SK-N-SH (cell line): ENCODE measurements around the gene ZBTB47. TPM values are rescaled to one million over a fixed set of nuclear protein-coding genes. Genes with fewer than 3 reads are reported as not detected.

Experiments
- CTCF ChIA-PET: fragments of 300-600, 350-600 bp; formaldehyde crosslinking; extraction: SDS; loops from one replicate; lab custom pipeline; 2021; lab: Yijun Ruan, JAX
- POLR2A ChIA-PET: fragments of 350-600 bp; sonication (Branson Sonifier 250); formaldehyde crosslinking; extraction: SDS; loops from one replicate; lab custom pipeline; 2020; ENCODE audit warnings: antibody characterized with exemption, inconsistent platforms; lab: Yijun Ruan, JAX
- DNase-seq: peaks from one replicate; pipeline ENCODE4 v3.0.0; 2012
- H2AFZ ChIP-seq: fragments of 200-600 bp; sonication (generic); 2 replicates; pipeline ENCODE4 v1.8.1; 2016; ENCODE audit warnings: antibody characterized with exemption, mild to moderate bottlenecking, low read depth
- H3F3A ChIP-seq: fragments of 200-600 bp; sonication (generic); replicated peaks from 2 replicates; pipeline ENCODE3; 2016; ENCODE audit warnings: antibody characterized with exemption, mild to moderate bottlenecking; ENCODE audit not compliant: insufficient read depth
- H3K27ac ChIP-seq, 2 experiments: fragments of 200-500 bp in 1 of 2; fragments of 200-600 bp in 1 of 2; sonication (Bioruptor generic) in 1 of 2; sonication (generic), shearing (Covaris generic) in 1 of 2; 2 replicates each; pipeline versions ENCODE4 v1.5.1 to v1.6.1; 2014 to 2016; ENCODE audit warnings: low read depth in 2 of 2, inconsistent platforms in 1 of 2, low read length in 1 of 2, mild to moderate bottlenecking in 1 of 2, mixed read lengths in 1 of 2
- H3K27me3 ChIP-seq: fragments of 200-600 bp; sonication (generic), shearing (Covaris generic); 2 replicates; pipeline ENCODE4 v1.6.1; 2016; ENCODE audit warnings: mixed run types; ENCODE audit not compliant: insufficient read depth
- H3K36me3 ChIP-seq, 2 experiments: fragments of 200-500 bp in 1 of 2; fragments of 200-600 bp in 1 of 2; sonication (Bioruptor generic) in 1 of 2; sonication (generic) in 1 of 2; replicated peaks in 1 of 2; 2 replicates each; pipeline versions ENCODE3 to v1.5.1; 2014 to 2016; ENCODE audit warnings: low read length in 1 of 2, mild to moderate bottlenecking in 1 of 2; ENCODE audit not compliant: insufficient read depth in 2 of 2, control insufficient read depth in 1 of 2
- H3K4me1 ChIP-seq, 2 experiments: fragments of 200-500 bp in 1 of 2; fragments of 200-600 bp in 1 of 2; sonication (Bioruptor generic) in 1 of 2; sonication (generic), shearing (Covaris generic) in 1 of 2; 2 replicates each; pipeline versions ENCODE4 v1.5.1 to v1.6.1; 2014 to 2016; ENCODE audit warnings: low read depth in 1 of 2, low read length in 1 of 2, mixed run types in 1 of 2; ENCODE audit not compliant: insufficient read depth in 2 of 2, control insufficient read depth in 1 of 2
- H3K4me2 ChIP-seq: fragments of 200-600 bp; sonication (generic), shearing (Covaris generic); 2 replicates; pipeline ENCODE4 v1.6.1; 2017; ENCODE audit warnings: mixed run types
- H3K4me3 ChIP-seq, 2 experiments: fragments of 200-500 bp in 1 of 2; fragments of 200-600 bp in 1 of 2; sonication (Bioruptor generic) in 1 of 2; sonication (generic), shearing (Covaris generic) in 1 of 2; 2 replicates each; pipeline versions ENCODE4 v1.5.1 to v1.8.1; 2014 to 2016; ENCODE audit warnings: low read depth in 2 of 2, inconsistent platforms in 1 of 2, low read length in 1 of 2, mild to moderate bottlenecking in 1 of 2, mixed read lengths in 1 of 2, moderate library complexity in 1 of 2
- H3K79me2 ChIP-seq: fragments of 200-600 bp; sonication (generic); 2 replicates; pipeline ENCODE4 v1.8.1; 2017; ENCODE audit warnings: mild to moderate bottlenecking; ENCODE audit not compliant: insufficient read depth
- H3K9ac ChIP-seq: fragments of 200-600 bp; sonication (generic); 2 replicates; pipeline ENCODE4 v1.6.1; 2017; ENCODE audit warnings: mixed run types
- H3K9me2 ChIP-seq: fragments of 200-600 bp; sonication (generic); 2 replicates; pipeline ENCODE4 v1.6.1; 2017; ENCODE audit warnings: mixed run types
- H3K9me3 ChIP-seq: fragments of 200-600 bp; sonication (generic); 2 replicates; pipeline ENCODE4 v1.6.1; 2017; ENCODE audit warnings: mixed run types, mild to moderate bottlenecking, moderate library complexity
- H4K20me1 ChIP-seq: fragments of 200-600 bp; sonication (generic); 2 replicates; pipeline ENCODE4 v1.6.1; 2017; ENCODE audit warnings: mild to moderate bottlenecking, mixed run types; ENCODE audit not compliant: insufficient read depth
- CTCF ChIP-seq: fragments of 200-600 bp; sonication (generic); IDR thresholded peaks from 2 replicates; pipeline ENCODE4 v1.6.1; 2017; ENCODE audit warnings: antibody characterized with exemption, mild to moderate bottlenecking, moderate library complexity
- EP300 ChIP-seq, 2 experiments: IDR thresholded peaks; 2 replicates each; pipeline versions ENCODE4 v1.4.0 to v1.6.1; 2012; ENCODE audit warnings: borderline replicate concordance in 1 of 2, low read depth in 1 of 2, low read length in 1 of 2
- EZH2phosphoT487 ChIP-seq: fragments of 200-600 bp; sonication (generic); IDR thresholded peaks from 2 replicates; pipeline ENCODE4 v1.6.1; 2017; ENCODE audit warnings: low read depth, mixed run types, mild to moderate bottlenecking, antibody characterized with exemption, moderate library complexity, borderline replicate concordance
- FOXJ3 ChIP-seq: sonication (generic); formaldehyde crosslinking; IDR thresholded peaks from 2 replicates; pipeline ENCODE4 v1.5.1; 2020; ENCODE audit warnings: mild to moderate bottlenecking, missing genetic modification reagents
- FOXM1 ChIP-seq: IDR thresholded peaks from 2 replicates; pipeline ENCODE4 v1.4.0; 2012; ENCODE audit warnings: low read depth, mild to moderate bottlenecking
- MEF2A ChIP-seq: IDR thresholded peaks from 2 replicates; pipeline ENCODE4 v1.4.0; 2012; ENCODE audit warnings: low read depth, borderline replicate concordance
- MXI1 ChIP-seq: IDR thresholded peaks from 2 replicates; pipeline ENCODE4 v1.6.1; 2012; ENCODE audit warnings: mild to moderate bottlenecking, low read depth, low read length, improper control_type of control experiment
- PBX3 ChIP-seq: IDR thresholded peaks from 2 replicates; pipeline ENCODE4; 2012
- POLR2AphosphoS5 ChIP-seq: IDR thresholded peaks from 2 replicates; pipeline ENCODE4 v1.6.1; 2012; ENCODE audit warnings: low read depth, low read length
- TAF1 ChIP-seq: IDR thresholded peaks from 2 replicates; pipeline ENCODE4 v1.6.1; 2012; ENCODE audit warnings: low read depth, mild to moderate bottlenecking, low read length, moderate library complexity, borderline replicate concordance
- TEAD4 ChIP-seq: IDR thresholded peaks from 2 replicates; pipeline ENCODE4 v1.4.0; 2012; ENCODE audit warnings: mild to moderate bottlenecking, borderline replicate concordance; ENCODE audit not compliant: insufficient read depth
- USF1 ChIP-seq: IDR thresholded peaks from 2 replicates; pipeline ENCODE4 v1.4.0; 2012; ENCODE audit warnings: low read depth, borderline replicate concordance
- USF2 ChIP-seq: fragments of 150-350 bp; IDR thresholded peaks from 2 replicates; pipeline ENCODE4 v1.6.1; 2017; ENCODE audit warnings: antibody characterized with exemption, low read length, low read depth, borderline replicate concordance
- ZBTB33 ChIP-seq: IDR thresholded peaks from 2 replicates; pipeline ENCODE4 v1.4.0; 2012; ENCODE audit warnings: low read depth, borderline replicate concordance
- WGBS: methylation state at CpG from one replicate; pipeline ENCODE4 v1.1.6; 2017; ENCODE audit warnings: low lambda C conversion rate; 5-methylcytosine and 5-hydroxymethylcytosine counted together
- polyA plus RNA-seq, 3 experiments: library from polyadenylated mRNA; depleted of rRNA; stranded (reverse); fragments of >200 nt; gene quantifications; 2 replicates each; pipeline ENCODE4 v1.2.3, GENCODE V29; 2012

The ZBTB47 gene
- polyA plus RNA-seq, 1 of the 3 experiments (the other 2 are of a cell fraction): 9.9 TPM

GRCh38 chr3:42698216-42698910 is 44.9 kb downstream of the ZBTB47 start:
- no peak overlapping the region for H3K4me3 ChIP-seq
- H2AFZ ChIP-seq: no peak overlapping the region
- H3K4me2 ChIP-seq: no peak overlapping the region
- ChIA-PET POLR2A (no interaction called here), CTCF (interaction anchor here (0.8 kb wide), 1 partner anchor 46 kb away, joined by 4 read pairs; no protein-coding TSS in a partner anchor)
- H3K79me2 ChIP-seq: no peaks in the 10 kb centered on the region
- DNase-seq: no peak
- no peak overlapping the region for H3K9ac ChIP-seq
- no peaks in the 10 kb centered on the region for H4K20me1 ChIP-seq
- no peaks in the 10 kb centered on the region for H3K36me3 ChIP-seq
- no peak overlapping the region for H3K27ac ChIP-seq
- no peak for TF ChIP-seq PBX3
- no peak for TF ChIP-seq FOXM1
- no peak for TF ChIP-seq TAF1
- no peak for TF ChIP-seq MEF2A
- TF ChIP-seq POLR2AphosphoS5: no peak
- TF ChIP-seq FOXJ3: no peak
- no peaks in the 10 kb centered on the region; the same call in 1 of the 2 replicates for H3K27me3 ChIP-seq
- no peaks in the 10 kb centered on the region for H3K9me2 ChIP-seq
- H3K4me1 ChIP-seq: no peaks in the 10 kb centered on the region; a peak in 1 of 4 replicates
- no peaks in the 10 kb centered on the region for H3K9me3 ChIP-seq
- H3F3A ChIP-seq: no peaks in the 10 kb centered on the region
- 49% methylated on average over 6 of the region's 7 CpGs for WGBS

- TF ChIP-seq USF2 (no peak), TEAD4 (no peak), USF1 (no peak), MEF2A (no peak), CTCF (no peak), ZBTB33 (no peak), EZH2phosphoT487 (no peak), MXI1 (no peak), EP300 (IDR thresholded peaks at IDR 0.05; ENCODE audit: borderline replicate concordance in 1 of 2, low read depth in 1 of 2, low read length in 1 of 2) (no peak)
- H3F3A ChIP-seq: no peaks in the 10 kb centered on the region
These were observed 45.4 kb downstream of the ZBTB47 start for GRCh38 chr3:42698911-42699230.

More at GRCh38 chr3:42698911-42699230, 45.4 kb downstream of the ZBTB47 start:
- no peak overlapping the region for H2AFZ ChIP-seq
- DNase-seq: no peak
- H3K27ac ChIP-seq: no peak overlapping the region
- H3K9ac ChIP-seq: no peak overlapping the region
- no peak overlapping the region for H3K4me2 ChIP-seq
- no peaks in the 10 kb centered on the region for H3K79me2 ChIP-seq
- no peak overlapping the region for H3K4me3 ChIP-seq
- no peaks in the 10 kb centered on the region for H3K9me3 ChIP-seq
- H3K4me1 ChIP-seq: no peaks in the 10 kb centered on the region; a peak in 1 of 4 replicates
- no peaks in the 10 kb centered on the region for H3K36me3 ChIP-seq
- H4K20me1 ChIP-seq: no peaks in the 10 kb centered on the region
- 63% methylated on average over 9 of the region's 9 CpGs for WGBS
- POLR2A ChIA-PET: no interaction called here
- H3K27me3 ChIP-seq: no peaks in the 10 kb centered on the region; the same call in 1 of the 2 replicates
- no peaks in the 10 kb centered on the region for H3K9me2 ChIP-seq
- CTCF ChIA-PET: interaction anchor here (0.7 to 0.8 kb wide), 2 partner anchors 9 to 46 kb away, joined by 3 to 4 read pairs; no protein-coding TSS in a partner anchor
